ENCODE results near the gene KLHDC3. TPM values are rescaled to one million over a fixed set of nuclear protein-coding genes. Genes with fewer than 3 reads are reported as not detected.

KLHDC3 gene
- total and polyA plus RNA-seq, 9 of the 15 experiments (the other 6 are each of a cell fraction or from before 2014, with no cell fraction given), result 4.5 to 171 (median 107) TPM

GRCh38 chr6:42978839-42979522 lies 35.1 kb upstream of the KLHDC3 start, which contains the start of gene PEX6 (continued):
- TF ChIP-seq KAT7 (CRISPR knock-in tag; IDR thresholded peaks at IDR 0.05; ENCODE audit: borderline replicate concordance), result 0 out of 2 replicates have a peak, but pooled peaks have one; percentile 73
- TF ChIP-seq SPI1 (IDR thresholded peaks at IDR 0.05; ENCODE audit: borderline replicate concordance, low read depth, low read length), result peak; percentile 71; the same call in 1 of the 2 replicates
- TF ChIP-seq ZNF280A (IDR thresholded peaks at IDR 0.05; ENCODE audit: low read depth, partially characterized antibody), result no peak
- TF ChIP-seq RFX5 (IDR thresholded peaks at IDR 0.05; ENCODE audit: low read depth, low read length), result 0 out of 2 replicates have a peak, but pooled peaks have one; percentile 58
- TF ChIP-seq RAD21 (CRISPR knock-in tag; conservative IDR thresholded peaks at IDR 0.05 in 1 of 2, IDR thresholded peaks at IDR 0.05 in 1 of 2), result no peak; a peak in 1 of 4 replicates
- 0 out of 2 replicates have a peak, but pooled peaks have one; percentile 0 for TF ChIP-seq E2F5 (CRISPR knock-in tag; IDR thresholded peaks at IDR 0.05)
- no peak for TF ChIP-seq ZHX1 (conservative IDR thresholded peaks at IDR 0.05; ENCODE audit: low read length)
- TF ChIP-seq PTTG1 (tag; IDR thresholded peaks at IDR 0.05; ENCODE audit: low read depth), result no peak
- no peak for TF ChIP-seq ZNF197 (CRISPR knock-in tag; IDR thresholded peaks at IDR 0.05; ENCODE audit: low read depth)
- no peak for TF ChIP-seq CSDE1 (IDR thresholded peaks at IDR 0.05)
- no peak for TF ChIP-seq ZBTB8A (IDR thresholded peaks at IDR 0.05; ENCODE audit: partially characterized antibody)
- no peak for TF ChIP-seq CHAMP1 (IDR thresholded peaks at IDR 0.05)
- no peak for TF ChIP-seq TCF3 (CRISPR knock-in tag; IDR thresholded peaks at IDR 0.05)
- TF ChIP-seq ZNF444 (CRISPR knock-in tag; IDR thresholded peaks at IDR 0.05), result no peak
- peak; percentile 89 for TF ChIP-seq C11orf30 (IDR thresholded peaks at IDR 0.05; ENCODE audit: low read depth)
- TF ChIP-seq ZNF551 (CRISPR knock-in tag; IDR thresholded peaks at IDR 0.05), result no peak
- no peak for TF ChIP-seq BCL6 (CRISPR knock-in tag; IDR thresholded peaks at IDR 0.05)
- TF ChIP-seq CREB5 (CRISPR knock-in tag; IDR thresholded peaks at IDR 0.05), result no peak
